Gastrocnemius medialis (tissue), 4 donors: ENCODE measurements around the gene B4GAT1.

ENCODE experiments used
- CTCF ChIP-seq, 5 experiments: fragments of 450-650 bp in 3 of 5; fragments of 200-600 bp in 2 of 5; sonication (generic) in 2 of 5; IDR thresholded peaks in 4 of 5; conservative IDR thresholded peaks in 1 of 5; 1 replicate in 4 of 5; 2 replicates in 1 of 5; pipeline ENCODE4 v1.5.1; 2016 to 2019; ENCODE audit warnings: antibody characterized with exemption in 5 of 5, mild to moderate bottlenecking in 3 of 5, moderate library complexity in 3 of 5
- POLR2A ChIP-seq, 2 donors: fragments of 450-650 bp; IDR thresholded peaks; one replicate each; pipeline ENCODE4 v1.6.1; 2017; ENCODE audit warnings: antibody characterized with exemption in 2 of 2, mild to moderate bottlenecking in 2 of 2, moderate library complexity in 2 of 2

GRCh38 chr11:66363805-66364535 is 16.5 kb upstream of the B4GAT1 start:
- TF ChIP-seq CTCF (IDR thresholded peaks at IDR 0.05 in 4 of 5, conservative IDR thresholded peaks at IDR 0.05 in 1 of 5) = peak; percentile 57 to 82 (median 73)
- TF ChIP-seq POLR2A (IDR thresholded peaks at IDR 0.05) = no peak
